ENCODE data around the gene OR52E6.

GRCh38 chr11:5837695-5838094 lies 4.0 kb downstream of the OR52E6 start:
- no peak for TF ChIP-seq CTCF (IDR thresholded peaks at IDR 0.05)
- TF ChIP-seq POLR2A (IDR thresholded peaks at IDR 0.05): no peak
